Vagina (tissue), 2 donors: ENCODE measurements around the gene DBP.

ENCODE experiments used
- CTCF ChIP-seq, 3 experiments: fragments of 450-650 bp in 2 of 3; fragments of 200-600 bp in 1 of 3; sonication (generic) in 1 of 3; IDR thresholded peaks; one replicate each; pipeline ENCODE4 v1.5.1; 2017 to 2019; ENCODE audit warnings: antibody characterized with exemption in 3 of 3, mild to moderate bottlenecking in 2 of 3, moderate library complexity in 2 of 3
- POLR2A ChIP-seq, 2 donors: fragments of 450-650 bp; IDR thresholded peaks; one replicate each; pipeline ENCODE4 v1.6.1; 2017; ENCODE audit warnings: antibody characterized with exemption in 2 of 2, mild to moderate bottlenecking in 2 of 2, moderate library complexity in 2 of 2

GRCh38 chr19:48628486-48629296 lies 8.5 kb downstream of the DBP start:
- no peak for TF ChIP-seq CTCF (IDR thresholded peaks at IDR 0.05)
- no peak for TF ChIP-seq POLR2A (IDR thresholded peaks at IDR 0.05)
